IPS-18c (cell line): ENCODE measurements around the gene FKBP7.
"Not testable (repeated sequence)": the region's sequence is repeated elsewhere in the genome, so short reads cannot be mapped to it uniquely, and the experiment has no call there.

Experiments used
- H3K4me3 ChIP-seq: 2 replicates; pipeline ENCODE4 v1.7.0; 2013; ENCODE audit warnings: low read depth, mild to moderate bottlenecking, low read length, moderate library complexity; ENCODE audit not compliant: insufficient read depth
- H3K9me3 ChIP-seq: one replicate; pipeline ENCODE4 v1.6.1; 2013; ENCODE audit warnings: mild to moderate bottlenecking, low read length, moderate library complexity; ENCODE audit not compliant: control insufficient read depth, insufficient read depth

Gene FKBP7

DNA sequence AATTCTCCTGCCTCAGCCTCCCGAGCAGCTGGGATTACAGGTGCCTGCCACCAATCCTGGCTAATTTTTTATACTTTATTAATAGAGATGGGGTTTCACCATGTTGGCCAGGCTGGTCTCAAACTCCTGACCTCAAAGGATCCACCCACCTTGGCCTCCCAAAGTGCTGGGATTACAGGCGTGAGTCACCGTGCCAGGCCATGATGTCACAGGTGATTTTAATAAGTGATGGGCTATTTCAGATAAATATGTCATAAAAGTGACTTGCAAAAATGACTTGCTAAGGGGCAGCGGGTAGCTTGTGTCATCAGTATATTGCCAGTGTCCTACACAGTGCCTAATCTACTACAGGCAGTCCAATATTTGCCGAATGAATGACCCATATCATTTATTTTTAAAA lies 7.1 kb downstream of the FKBP7 start:
- H3K4me3 ChIP-seq, H3K9me3 ChIP-seq: not testable (repeated sequence)

DNA sequence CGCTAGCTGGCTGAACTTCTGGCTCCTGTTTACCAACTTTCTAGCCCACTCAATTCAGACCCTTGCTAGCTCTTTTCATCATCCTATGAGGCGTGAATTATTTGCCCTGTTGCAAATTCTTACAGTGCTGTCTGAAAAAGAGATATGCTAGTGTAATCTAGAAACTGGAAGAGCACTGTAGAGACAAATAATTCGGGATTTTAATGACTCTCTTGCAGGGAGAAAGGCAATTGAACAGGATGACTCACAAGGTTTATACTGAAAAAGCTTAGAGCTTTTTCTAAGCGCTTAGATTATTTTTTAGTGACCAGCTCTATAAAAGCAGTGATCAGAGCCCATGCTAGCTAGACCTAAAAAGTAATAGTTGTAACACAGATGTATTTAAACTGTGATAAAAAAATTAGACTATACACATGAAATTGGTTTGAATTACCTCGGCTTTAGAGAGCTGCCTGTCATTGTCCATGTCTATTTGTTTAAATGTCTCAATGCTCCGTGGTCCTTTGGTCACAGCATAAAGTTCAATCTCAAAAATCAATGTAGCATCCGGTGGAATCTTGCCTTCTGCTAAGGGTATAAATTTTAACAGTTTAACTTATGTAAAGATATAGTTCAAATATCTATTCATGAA lies 9.1 kb downstream of the FKBP7 start:
- Histone ChIP-seq H3K9me3 (no peaks in the 10 kb centered on the region), H3K4me3 (no peak overlapping the region)

DNA sequence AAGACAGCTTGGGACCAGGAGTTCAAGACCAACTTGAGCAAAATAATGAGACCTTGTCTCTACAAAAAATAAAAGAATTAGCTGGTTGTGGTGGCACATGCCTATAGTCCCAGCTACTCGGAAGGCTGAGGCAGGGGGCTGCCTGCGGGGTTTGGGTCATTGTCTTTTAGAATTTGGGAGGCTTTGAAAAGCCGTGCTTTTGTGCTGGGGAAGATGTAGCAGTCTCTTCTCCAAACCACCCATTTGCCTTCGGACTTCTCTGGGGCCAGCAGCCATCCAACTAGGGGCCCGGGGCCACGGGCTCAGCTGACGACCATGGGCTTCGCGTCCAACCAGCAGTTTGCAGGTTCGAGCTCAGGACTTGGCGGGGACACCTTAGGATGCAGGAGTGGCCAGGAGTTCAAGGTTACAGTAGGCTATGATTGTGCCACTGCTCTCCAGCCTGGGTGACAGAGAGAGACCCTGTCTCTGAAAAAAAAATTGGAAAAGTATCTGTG lies 21.0 kb downstream of the FKBP7 start:
- no peaks in the 10 kb centered on the region for H3K9me3 ChIP-seq

DNA sequence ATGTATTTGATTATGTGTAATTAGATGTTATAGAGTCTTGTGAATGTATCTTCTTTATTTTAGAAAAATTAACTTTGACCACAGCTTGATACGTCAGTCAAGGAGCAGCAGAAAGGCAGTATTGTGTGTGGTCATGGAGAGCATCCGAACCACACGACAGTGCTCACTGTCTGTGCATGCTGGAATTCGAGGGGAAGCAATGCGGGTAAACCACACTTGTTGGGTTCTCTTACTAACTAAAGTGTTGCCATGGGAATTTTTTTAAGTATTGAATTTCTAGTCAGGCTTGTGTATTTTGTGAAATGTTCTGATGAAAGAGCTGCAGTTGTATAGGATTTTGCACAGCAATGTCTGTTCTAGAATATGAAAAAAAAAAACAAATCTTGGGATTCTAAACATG lies 22.5 kb downstream of the FKBP7 start:
- no peaks in the 10 kb centered on the region for H3K9me3 ChIP-seq
- no peak overlapping the region for H3K4me3 ChIP-seq

More for the DNA sequence above, 21.0 kb downstream of the FKBP7 start:
- no peak overlapping the region for H3K4me3 ChIP-seq

DNA sequence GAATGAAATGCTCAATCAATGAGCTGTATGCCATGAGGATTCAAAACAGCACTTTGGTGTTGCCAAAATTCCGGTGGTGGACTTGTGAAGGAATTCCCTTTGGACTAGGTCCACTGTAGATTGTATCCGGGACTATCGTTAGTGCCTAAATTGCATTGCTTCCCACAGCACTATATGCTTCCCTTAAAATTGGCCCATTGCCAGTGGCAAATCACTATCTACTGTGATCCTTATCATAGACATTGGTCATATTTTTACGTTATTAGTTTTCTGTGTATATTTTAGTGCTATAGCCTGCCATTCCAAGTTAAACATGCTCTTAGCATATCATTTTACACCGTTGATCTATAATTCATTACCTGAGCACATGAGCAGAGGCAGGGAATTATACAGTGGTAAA lies 25.5 kb downstream of the FKBP7 start:
- Histone ChIP-seq H3K4me3 (no peak overlapping the region), H3K9me3 (peaks cover 2% of the 10 kb centered on the region)

DNA sequence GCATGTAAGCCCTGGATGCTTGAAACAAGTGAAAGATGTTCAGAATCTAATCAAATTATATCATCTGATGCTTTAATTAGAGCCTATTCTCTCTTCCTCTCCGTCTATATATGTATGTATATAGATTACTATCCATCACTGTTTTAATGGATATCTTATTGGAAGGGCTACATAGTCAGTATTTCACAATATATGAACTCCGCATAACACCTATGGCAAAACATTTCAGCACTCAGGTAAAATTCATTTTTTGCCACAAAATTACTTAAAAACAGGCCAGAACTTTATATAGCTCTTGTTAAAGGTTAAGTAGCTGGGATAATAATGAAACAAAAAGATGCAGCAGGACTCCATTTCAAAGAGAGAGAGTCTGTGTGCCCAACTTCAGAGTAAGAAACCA lies 26.1 kb downstream of the FKBP7 start:
- Histone ChIP-seq H3K9me3 (peaks cover 2% of the 10 kb centered on the region), H3K4me3 (no peak overlapping the region)

DNA sequence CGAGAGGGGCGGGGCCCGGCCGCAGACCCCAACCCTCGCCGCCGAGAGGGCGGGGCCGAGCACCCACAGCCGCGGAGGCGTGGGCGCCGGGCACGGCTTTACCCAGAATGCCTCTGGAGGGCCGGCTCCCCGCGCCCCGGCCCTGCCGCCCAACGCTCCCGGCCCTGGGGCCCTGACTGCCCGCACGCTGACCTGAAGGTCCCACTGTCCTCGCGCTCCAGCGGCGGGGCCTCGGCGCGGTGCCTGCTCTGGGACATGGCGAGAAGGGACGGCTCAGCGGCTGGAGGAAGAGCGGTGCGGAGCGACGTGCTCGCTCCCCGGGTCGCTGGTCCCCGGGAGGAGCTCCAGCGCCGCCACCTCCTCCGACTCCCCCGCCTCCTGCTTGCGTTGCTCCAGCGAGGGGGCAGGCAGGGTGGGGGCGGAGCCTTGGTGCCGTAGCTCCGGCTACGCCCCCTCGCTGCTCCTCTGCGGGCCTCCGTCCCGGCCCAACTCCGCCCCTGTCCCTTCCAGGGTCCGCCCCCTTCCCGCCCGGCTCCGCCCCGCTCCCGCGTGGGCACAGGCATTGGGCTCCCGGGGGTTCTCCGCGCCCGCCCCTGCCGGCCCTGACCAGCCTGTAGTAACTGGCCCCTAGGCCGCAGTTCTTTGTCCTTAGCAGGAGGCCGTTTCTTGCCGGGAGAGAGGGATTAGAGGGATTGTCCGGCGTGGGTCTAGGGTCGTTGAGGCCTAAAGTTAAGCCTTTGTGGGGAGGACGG lies 27.4 kb downstream of the FKBP7 start, which contains the start of the genes PJVK and PRKRA:
TSS of gene PJVK (plus strand) at position 605 of the 752 bp plus-strand sequence. CDS start 2,032 bp downstream, outside the sequence.
TSS of gene PRKRA (minus strand) at position 402 of the 752 bp plus-strand sequence. CDS start at position 257, 145 bp downstream.
- Histone ChIP-seq H3K9me3 (peaks cover 2% of the 10 kb centered on the region), H3K4me3 (peak within 1 kb of the TSS; percentile 64)

DNA sequence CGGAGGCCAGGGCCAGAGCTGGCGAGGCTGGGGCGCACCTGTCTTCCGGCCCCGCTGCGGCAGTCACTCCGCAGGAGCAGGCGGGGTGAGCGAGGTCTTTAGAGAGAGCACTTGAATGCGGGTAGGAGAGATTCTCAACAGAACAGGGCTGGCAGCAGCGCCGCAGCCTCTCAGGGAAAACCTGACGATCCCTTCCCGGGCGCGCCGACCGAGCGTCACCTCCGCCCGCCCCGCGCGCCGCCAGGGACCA lies 28.0 kb downstream of the FKBP7 start:
- peaks cover 2% of the 10 kb centered on the region for H3K9me3 ChIP-seq
- H3K4me3 ChIP-seq = peak overlapping the region; percentile 64

DNA sequence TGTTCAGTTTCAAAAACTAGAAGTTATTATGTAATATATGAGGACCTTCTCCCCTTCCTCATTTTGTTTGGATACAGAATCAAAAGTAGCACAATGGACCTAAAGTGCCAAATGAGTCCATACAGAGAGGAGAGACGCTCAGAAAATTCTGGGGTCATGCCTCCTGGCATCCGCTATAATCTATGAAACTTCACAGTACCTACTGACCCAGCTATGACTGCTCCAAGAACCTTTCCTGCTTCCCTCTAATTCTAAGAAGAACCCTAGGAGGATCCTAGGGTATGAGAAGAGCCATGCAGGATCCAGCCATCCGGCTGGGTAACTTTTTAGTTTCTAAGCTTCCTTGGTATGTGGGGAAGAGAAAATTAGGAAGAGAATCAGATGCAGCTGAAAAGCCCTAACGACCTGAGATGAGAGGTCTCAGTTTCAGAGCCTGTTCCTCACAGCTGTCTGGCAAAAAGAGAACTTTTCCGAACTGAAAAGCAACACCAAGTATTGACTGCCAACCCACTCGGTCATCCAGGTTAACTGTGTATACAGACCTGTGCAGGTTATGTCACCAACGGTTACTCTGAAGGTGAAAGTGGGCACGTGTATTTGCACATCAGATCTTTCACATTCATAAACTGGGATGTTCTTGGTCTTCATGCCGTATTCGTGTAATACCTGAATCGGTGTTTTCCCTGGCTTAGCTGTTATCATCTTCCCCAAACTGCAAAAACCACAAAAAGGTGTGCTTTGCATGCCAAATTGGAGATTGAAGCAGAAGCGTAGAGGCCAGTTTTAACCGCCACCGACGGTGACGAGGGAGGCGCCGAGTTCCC lies 28.5 kb downstream of the FKBP7 start:
- Histone ChIP-seq H3K9me3 (peaks cover 2% of the 10 kb centered on the region), H3K4me3 (peak overlapping the region; percentile 64)

DNA sequence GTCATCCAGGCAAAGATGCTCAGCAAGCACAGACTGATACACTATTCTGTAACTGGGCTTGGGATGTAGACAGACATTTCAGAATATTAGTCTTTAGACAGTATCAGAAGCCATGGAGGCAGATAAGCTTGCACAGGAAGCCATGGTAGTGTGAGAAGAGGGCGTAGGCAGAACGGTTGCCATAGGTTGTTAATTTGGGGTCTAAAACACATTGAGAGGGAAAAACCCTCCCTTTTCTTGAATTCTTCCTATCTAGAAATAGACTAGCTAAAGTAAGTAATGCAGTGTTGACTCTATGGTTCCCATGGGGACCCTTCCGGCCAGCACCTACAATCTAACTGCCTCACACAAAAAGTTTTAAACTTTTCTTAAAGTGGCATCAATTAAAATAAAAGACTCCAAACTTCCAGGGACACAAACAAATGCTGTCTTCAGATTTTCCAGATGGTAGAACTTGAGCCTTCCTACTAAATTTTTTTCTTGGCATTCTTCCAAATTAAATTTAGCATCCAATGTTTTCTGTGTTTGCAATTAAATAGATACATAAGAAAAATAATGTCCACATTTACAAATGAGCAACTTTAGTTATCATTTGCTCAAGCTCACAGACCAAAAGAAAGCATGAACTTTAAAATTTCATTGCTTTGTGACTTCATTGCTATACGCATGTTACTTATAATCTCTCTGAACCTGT lies 29.3 kb downstream of the FKBP7 start:
- no peak overlapping the region for H3K4me3 ChIP-seq
- peaks cover 2% of the 10 kb centered on the region for H3K9me3 ChIP-seq

DNA sequence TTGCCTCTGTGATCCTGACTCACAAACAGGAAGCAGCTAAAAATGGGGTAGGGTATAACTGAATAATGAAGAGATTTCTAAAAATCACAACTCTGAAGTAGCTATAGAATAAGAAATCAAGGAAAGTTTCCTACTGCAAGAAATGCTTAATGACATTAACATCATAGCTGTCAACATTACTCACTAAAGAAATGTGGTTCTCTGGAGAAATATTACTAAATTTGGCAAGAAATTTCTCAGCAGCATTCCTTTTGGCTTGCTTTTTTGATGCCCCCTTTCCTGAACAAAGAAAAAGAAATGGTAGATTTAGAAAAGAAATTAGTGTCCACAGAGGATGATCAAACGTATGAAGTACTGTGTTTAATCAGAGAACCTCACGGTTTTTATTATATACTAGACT lies 37.0 kb downstream of the FKBP7 start:
- Histone ChIP-seq H3K4me3 (no peak overlapping the region), H3K9me3 (no peaks in the 10 kb centered on the region)

DNA sequence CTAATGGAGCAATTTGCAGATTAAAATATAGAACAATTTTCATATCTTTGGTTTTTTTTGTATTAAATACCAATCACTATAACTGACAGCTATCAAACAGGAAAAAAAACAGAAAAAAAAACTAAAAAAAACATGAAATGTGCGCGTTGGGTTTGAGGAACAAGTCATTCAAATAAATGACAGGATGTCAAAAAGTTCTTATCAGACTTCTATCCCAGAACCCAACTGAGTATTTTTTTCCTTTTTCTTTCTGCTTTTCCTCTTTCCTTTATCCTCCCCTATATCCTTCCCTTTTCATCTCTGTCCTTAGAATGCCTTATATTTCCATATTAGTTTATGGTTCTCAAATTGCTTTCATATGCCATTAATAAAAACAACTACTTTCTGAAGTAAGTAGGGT lies 41.7 kb downstream of the FKBP7 start:
- Histone ChIP-seq H3K9me3 (no peaks in the 10 kb centered on the region), H3K4me3 (no peak overlapping the region)

DNA sequence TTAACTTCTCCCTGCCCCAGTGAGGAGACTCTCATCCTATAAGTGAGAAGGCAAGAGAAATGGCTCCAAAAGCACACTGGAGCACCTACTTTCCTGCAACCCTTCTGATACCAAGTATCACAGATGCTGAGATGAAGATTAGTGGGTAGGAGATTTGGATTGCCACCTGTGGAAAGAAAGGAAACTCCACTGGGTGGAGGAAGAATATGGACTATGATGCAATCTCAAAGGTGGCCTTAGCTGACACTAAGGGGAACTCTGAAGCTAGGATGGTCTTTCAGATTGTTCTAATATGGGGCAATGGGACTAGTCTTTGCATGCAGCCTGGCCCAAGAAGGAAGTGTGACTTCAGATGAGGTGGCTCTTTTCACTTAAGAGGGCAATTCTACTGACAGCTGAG lies 49.1 kb downstream of the FKBP7 start:
- no peaks in the 10 kb centered on the region for H3K9me3 ChIP-seq
- H3K4me3 ChIP-seq = no peak overlapping the region

DNA sequence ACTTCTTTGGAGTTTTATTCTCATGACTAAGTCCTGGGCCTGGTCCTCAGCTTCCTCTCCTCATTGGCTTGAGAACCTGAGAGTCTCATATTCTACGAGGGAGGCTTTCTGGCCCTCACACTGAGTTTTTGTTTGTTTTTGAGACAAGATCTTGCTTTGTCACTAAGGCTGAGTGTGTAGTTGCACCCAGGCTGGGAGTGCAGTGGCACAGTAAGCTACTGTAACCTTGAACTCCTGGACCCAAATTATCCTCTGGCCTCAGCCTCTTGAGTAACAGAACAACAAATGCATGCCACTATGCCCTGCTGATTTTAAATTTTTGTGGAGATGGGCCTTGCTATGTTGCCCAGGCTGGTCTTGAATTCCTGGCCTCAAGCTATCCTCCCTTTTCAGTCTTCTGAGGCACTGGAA lies 50.0 kb downstream of the FKBP7 start:
- no peak overlapping the region for H3K4me3 ChIP-seq
- no peaks in the 10 kb centered on the region for H3K9me3 ChIP-seq

DNA sequence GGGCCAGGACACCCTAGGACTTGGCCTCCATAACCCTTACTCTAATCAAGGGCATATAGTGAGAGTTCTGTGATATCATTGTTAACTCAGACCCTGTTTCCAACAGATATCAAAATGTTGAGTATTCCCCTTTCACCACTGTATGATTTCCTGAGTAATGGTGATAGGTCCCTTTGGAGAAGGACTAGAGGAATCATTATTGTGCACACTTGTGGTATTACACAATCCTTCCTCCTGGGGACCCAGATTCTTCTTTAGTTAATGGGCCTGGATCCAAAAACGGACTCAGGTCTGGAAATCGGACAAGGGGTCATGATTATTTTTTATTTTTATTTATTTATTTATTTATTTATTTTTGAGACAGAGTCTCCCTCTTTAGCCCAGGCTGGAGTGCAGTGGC lies 50.9 kb downstream of the FKBP7 start:
- H3K4me3 ChIP-seq = no peak overlapping the region
- H3K9me3 ChIP-seq = no peaks in the 10 kb centered on the region

DNA sequence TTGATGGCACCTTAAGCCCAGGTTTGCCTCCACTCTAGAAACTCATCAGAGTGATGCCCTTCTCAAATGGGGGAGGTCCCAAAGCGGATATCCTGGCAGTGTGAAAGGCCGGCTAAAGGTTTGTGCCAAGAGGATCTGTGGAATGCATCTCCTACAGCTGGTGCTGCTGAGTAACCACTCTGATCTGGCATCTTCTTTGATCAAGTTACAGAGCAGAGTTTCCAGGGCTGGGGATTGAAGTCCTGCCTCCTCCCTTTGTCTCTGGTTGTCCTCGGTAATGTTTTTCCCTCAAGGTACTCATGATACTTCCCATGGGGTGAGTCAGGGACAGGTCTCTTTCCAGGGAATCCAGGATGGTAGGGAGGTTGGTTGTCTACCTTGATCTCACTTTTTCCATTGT lies 52.0 kb downstream of the FKBP7 start:
- Histone ChIP-seq H3K9me3 (no peaks in the 10 kb centered on the region), H3K4me3 (no peak overlapping the region)

DNA sequence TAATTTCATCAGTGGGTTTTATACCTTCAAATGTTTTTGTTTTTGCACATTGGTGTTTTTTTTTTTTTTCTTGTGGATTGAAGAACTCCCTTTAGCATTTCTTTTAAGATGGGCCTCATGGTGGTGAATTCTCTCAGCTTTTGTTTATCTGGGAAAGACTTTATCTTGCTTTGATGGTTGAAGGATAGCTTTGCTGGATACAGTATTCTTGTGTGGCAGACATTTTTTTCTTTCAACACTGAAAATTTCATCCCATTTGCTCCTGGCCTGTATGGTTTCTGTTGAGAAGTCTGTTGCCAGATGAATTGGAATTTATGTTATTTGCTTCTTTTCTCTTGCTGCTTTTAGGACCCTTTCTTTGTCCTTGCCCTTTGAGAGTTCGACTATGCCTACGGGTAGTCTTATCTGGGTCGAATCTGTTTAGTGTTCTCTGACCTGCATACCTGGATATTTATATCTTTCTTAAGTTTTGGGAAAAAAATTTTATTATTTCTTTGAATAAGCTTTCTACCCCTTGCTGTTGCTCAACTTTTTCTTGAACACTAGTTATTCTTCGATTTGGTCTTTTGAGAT lies 53.1 kb downstream of the FKBP7 start:
- no peaks in the 10 kb centered on the region for H3K9me3 ChIP-seq
- no peak overlapping the region for H3K4me3 ChIP-seq
